Activated gamma-delta T cell treated with anti-CD3 and anti-CD28 coated beads, Interleukin-2, amount 50 U/mL, for 16 hours (primary cell): ENCODE measurements around the gene DDAH2.

ENCODE experiments used
- DNase-seq: peaks from one replicate; pipeline ENCODE4 v3.0.0-alpha.2; 2020; ENCODE audit warnings: low read depth

The DDAH2 gene

GRCh38 chr6:31728767-31729514 is at the start of gene DDAH2:
DDAH2 (minus strand) TSS chr6:31729299; CDS start chr6:31729161, 138 bp downstream.
- DNase-seq, result no peak

- no peak for DNase-seq
These were observed 49.1 kb upstream of the DDAH2 start for GRCh38 chr6:31778193-31778592.

- DNase-seq, result no peak
These were observed 48.6 kb upstream of the DDAH2 start for GRCh38 chr6:31777667-31778050.

GRCh38 chr6:31776989-31777666 is 48.0 kb upstream of the DDAH2 start, which contains the start of gene VWA7:
VWA7 (minus strand) TSS chr6:31777328; CDS start chr6:31776779, 549 bp downstream.
- peak; percentile 74 for DNase-seq

DNA sequence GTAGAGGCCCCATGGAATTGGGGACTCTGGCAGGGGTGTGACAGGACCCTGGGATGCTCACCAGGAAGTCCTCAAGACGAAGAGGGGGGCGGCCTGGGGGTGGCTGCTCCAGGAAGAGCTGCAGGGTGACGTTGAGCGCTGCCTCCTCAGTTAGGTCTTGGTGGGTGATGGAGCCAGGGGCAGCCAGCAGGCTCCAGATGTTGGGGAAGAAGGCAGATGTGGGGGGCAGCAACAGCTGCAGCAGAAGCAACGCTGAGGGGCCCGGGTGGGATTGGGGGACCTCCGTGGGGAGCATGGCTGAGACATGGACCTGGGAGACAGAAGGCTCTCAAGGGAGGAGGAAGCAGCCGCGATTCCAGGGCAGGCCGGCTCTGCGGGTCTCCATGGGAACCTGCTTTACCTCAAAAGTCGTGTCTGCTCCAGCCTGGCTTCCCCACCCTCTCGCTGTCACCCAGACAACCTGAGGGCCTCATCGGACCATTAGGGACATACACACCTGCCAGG is 47.4 kb upstream of the DDAH2 start:
- no peak for DNase-seq

DNA sequence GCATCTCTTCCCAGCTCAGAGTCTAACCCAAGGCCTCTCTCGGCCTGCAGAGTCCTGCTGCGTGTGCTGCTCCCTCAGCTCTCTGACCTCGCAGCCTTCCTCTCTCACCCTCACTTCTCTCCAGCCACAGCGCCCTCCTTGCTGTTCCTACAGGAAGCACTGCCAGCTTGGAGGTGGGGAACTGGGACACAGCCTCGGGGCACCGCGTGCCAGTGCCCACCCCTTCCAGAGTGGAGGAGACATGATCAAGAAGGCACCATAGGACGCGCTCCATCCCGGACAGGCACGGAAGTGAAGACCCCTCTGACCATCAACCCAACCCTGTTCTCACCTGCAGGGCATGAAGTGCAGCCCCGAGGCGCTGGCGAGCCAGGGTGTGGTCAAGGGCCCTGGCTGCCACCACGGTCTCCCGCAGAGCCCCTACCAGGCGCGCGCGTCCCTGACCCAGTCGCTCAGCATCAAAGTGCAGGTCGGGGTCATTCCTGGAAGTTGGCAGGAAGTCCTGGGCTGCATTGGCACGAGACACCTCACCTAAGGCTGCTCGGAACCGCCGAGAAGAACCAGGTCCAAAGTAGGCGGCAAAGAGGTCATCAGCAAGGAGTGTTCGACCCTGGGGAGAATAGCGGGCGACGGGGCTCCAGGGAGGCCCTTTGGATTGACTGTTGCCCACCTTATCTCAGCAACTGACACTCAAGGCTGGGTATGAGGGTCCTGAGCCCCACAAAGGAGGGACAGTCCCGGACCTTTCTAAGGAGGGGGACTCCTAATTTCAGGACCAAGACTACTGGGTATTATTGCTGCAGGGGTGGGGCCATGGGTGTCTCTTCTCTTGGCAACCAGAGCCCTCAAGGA is 46.8 kb upstream of the DDAH2 start:
- no peak for DNase-seq

DNA sequence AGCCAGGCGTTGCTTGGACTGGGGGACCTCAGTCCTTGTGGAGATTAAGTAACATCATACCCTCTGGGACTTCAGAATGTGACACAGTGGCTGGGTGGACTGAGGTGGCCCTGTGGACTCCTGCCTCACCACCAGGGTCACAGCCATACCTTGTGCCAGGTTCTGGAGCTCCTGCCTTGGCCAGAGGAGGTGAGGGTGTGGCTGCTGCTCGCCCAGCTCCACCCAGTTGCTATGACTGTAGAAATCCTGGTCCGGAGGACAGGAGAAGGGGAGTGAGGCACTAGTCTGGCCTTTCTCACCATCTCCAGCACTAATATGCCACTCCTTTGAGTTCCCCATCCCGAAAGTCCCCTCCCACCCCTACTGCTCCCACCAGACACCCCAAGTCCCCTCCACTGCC is 46.1 kb upstream of the DDAH2 start:
- no peak for DNase-seq

- DNase-seq, result no peak
These were observed 42.9 kb upstream of the DDAH2 start for GRCh38 chr6:31771992-31772358.

- DNase-seq, result no peak
These were observed 41.8 kb upstream of the DDAH2 start for GRCh38 chr6:31770860-31771259.

GRCh38 chr6:31769684-31770371 is 40.7 kb upstream of the DDAH2 start:
- peak; percentile 68 for DNase-seq

DNA sequence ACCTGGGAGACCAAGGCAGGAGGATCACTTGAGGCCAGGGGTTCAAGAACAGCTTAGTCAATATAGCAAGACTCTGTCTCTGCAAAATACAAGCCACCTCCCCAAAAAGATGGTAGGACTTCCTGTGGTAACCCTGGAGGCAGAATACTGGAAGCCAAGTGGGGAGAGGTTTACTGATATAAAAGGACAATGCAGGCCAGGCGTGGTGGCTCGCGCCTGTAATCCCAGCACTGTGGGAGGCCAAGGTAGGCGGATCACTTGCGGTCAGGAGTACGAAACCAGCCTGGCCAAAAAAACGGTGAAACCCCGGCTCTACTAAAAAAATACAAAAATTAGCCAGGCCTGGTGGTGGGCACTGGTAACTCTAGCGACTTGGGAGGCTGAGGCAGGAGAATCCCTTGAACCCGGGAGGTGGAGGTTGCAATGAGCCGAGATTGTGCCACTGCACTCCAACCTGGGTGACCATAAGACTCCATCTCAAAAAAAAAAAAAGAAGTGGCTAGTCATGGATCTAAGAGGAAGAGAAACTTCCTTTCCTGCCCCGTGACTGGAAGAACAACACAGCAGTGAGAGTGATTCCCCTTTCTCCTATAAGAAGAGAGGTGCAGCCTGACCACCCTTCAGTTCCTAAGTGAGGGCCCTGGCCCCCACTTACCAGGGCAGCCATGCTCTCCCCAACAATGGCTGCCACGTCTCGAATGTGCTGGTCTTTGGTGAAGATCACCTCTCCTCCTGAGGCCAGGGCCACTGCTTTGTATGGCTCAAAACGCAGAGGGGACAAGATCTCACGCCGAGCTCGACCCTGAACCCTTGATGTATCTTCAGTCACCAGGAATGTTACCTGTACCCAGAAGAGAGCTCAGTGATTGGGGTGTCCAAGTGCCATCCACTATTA is 39.5 kb upstream of the DDAH2 start:
- no peak for DNase-seq

DNA sequence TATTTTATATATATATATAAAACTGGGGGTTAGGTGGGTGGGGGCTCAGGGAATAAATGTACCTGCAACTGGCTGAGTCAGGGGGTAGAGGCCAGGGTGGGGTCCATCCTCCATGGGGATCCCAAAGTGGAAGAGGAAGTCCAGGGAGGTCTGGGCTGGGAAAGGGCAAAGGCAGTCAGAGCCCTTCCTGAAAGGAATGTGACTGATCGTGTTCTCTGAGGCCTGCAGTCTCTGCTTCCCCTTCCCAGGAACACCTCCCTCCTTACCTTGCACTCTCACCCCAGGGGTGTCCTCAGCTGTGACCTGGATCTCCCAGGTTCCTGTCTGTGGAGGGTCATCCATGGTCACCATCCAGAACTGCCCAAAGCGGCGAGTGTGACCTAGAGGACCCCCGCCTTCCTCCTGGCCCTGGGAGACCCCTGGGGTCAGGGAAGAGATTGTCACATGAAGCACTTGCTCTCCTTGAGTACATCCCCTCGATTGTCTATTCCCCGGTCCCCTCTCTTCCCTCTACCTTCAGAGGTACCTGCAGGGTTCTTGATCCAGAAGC is 38.1 kb upstream of the DDAH2 start:
- no peak for DNase-seq

DNA sequence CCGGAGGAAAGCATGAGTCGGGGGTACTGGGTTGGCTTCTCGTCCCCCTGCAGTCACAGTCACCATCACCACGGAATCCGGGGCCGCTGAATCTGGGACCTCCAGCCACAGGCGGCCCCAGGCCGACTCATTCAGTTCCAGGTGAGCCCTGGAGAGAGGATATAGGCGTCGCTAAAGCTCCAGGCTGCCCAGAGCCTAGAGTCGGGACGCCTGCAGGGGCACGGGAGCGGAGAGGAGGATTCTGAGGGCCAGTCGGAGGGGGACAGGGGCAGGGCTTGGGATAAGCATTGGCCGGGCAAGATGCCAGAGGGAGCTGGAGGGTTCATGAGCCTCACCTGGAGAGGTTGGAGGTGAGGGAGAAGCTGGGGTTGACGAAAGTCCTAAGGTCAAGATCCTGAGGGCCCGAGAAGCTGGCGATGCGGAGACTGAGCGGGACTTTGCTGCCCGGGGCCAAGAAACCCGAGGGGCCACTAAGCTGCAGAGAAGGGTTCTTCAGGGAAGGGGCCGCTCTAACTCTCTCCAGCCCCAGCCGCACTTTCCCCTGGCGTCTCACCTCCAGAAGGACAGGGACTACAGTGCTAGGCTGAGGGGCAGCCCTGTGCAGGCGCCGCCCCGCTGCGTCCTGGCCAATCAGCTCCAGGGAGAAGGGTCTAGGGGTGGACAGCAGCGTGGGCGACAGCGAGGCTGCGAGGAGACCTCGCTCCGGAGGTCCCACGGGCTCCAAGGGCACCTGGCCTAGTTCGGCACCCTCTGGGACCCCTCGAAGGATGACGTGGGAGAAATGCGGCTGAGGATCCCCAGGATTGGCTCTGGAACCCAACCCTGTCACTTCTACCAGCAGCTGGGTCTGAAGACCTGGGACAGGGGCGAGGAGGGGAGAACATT is 37.1 kb upstream of the DDAH2 start:
- DNase-seq, result no peak

DNA sequence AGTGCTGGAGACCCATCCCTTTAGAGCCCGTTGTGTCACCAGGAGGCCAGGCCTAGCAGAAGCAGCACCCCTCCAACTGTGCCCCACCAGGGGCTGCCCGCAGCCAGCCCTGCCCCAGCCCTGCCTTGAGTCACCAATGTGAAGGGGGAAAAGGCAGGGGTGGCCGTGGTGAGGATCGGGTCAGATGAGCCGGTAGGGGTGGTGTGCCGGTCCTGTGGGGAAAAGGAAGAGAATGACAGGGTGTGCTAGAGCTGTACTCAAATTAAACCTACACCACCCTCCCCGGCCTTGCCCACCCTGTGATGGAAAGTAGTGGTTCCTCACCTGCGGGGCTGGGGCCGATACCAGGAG is 36.4 kb upstream of the DDAH2 start:
- DNase-seq, result no peak

- no peak for DNase-seq
These were observed 35.1 kb upstream of the DDAH2 start for GRCh38 chr6:31764198-31764597.

GRCh38 chr6:31763619-31763940 is 34.5 kb upstream of the DDAH2 start:
- DNase-seq, result no peak

DNA sequence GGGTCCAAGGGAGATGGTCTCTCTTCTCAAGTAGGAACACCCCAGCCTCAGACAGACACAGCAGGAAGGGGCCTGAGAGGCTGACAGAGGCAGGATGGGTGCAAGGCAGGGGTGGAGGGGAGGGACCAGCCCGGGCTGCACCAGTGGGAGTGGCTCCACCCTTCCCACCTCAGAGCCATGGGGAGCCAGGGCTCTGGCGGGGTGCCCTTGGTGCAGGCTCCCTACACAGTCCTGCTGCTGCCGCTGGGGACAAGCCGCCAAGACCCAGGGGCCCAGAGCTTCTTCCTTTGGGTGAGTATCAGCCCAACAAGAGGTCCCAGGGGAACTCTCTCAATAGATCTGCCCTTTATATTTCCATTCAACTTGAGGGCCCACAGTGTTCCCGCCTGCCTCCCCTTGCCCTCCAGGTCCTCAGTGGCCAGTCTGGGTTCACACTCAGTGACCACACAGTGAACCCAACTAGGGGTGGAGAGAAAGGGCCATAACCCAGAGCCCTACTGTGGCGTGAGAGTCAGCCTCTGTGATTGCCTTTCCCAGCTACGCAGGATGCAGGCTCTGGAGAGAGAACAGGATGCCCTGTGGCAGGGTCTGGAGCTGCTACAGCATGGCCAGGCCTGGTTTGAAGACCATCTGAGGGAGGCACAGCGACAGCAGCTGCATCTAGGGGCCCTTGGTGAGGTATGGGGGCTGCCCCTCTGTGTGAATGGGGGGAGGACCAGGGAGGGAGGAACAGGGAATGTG is 33.9 kb upstream of the DDAH2 start:
- DNase-seq, result no peak

DNA sequence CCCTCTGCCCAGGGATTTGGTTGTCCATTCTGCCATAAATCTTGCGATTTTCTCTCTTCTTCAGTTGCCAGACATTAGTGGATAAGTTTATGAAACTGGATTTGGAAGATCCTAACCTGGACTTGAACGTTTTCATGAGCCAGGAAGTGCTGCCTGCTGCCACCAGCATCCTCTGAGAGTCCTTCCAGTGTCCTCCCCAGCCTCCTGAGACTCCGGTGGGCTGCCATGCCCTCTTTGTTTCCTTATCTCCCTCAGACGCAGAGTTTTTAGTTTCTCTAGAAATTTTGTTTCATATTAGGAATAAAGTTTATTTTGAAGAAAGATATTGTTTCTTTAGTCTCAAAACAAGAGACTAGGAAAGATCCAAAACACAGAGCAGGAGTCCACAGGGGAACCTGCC is 33.3 kb upstream of the DDAH2 start, which contains the start of gene SAPCD1:
SAPCD1 (plus strand) TSS at position 301 of the 400 bp plus-strand sequence. CDS start 399 bp downstream, outside the sequence.
- no peak for DNase-seq

GRCh38 chr6:31761343-31761742 is 32.2 kb upstream of the DDAH2 start:
- DNase-seq, result no peak
